IPS-NIHi11 (cell line): Measurements from ENCODE around the gene BCL6B.
"Not testable (repeated sequence)": the region's sequence is repeated elsewhere in the genome, so short reads cannot be mapped to it uniquely, and the experiment has no call there.

ENCODE experiments used
- DNase-seq: peaks from one replicate; pipeline ENCODE4 v3.0.0; 2012; ENCODE audit warnings: mixed read lengths, low spot score

Gene BCL6B

DNA sequence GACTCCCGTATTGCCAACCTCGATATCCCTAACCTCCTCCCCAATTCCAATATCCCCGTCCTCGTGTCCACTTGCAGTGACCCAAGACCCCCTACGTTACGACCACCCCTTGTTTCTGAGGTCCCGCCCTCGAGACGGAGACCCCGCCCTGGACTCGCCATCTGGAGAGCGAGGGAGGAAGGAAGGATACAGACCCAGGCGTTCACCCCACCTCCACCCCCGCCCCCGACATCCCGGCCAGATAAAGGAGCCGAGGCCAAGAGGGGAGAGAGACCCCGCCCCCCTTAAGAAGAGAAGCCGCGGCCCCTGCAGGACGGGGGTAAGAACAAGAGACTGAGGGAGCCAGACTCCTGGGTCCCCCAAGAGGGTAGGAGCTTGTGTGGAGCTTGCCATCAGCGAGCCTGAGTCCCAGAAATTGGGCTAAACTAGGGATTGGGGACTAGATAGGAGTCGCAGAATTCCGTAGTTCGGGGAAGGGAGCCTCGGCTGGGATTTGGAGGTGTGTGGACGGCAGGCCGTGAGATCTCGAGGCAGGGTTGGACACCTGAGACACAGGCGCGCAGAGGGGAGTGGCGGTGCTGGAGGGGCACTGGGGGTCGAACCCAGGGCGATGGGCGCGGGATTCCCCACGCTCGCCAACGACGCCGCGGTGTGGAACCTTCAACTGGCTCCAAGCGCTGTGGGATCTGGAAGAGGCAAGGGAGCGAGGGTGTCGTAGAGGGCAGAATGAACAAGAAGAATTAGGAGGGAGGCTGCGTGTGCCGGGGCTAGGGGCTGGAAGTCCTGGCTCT, at the start of gene BCL6B:
Gene BCL6B, plus strand, starts transcription at position 270 of the 791 bp plus-strand sequence. CDS start 622 bp downstream, outside the sequence.
- DNase-seq = peak; percentile 43

DNA sequence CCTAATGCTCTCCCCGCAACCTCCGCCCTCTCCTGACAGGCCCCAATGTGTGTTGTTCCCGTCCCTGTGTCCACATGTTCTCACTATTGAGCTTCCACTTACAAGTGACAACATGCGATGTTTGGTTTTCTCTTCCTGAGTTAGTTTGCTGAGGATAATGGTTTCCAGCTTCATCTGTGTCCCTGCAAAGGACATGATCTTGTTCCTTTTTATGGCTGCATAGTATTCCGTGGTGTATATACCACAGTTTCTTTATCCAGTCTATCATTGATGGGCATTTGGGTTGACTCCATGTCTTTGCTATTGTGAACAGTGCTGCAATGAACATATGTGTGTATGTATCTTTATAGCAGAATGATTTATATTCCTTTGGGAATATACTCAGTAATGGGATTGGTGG, 43.4 kb upstream of the BCL6B start:
- DNase-seq = not testable (repeated sequence)

DNA sequence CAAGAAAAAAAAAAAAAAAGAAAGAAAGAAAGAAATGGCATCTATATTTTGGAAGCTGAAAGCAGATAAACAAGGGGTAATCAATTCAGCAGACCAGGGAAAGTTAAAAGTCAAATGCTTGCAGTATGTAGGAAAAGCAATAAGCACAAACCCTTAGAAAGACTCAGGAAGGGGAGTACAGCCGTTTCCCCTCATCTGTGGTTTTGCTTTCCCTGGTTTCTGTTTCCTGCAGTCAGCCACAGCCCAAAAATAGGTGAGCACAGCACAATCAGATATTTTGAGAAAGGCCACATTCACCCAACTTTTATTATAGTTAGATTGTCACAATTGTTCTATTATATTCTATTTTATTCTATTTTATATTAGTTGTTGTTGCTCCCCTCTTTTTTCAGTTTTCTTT, 41.4 kb upstream of the BCL6B start:
- no peak for DNase-seq

DNA sequence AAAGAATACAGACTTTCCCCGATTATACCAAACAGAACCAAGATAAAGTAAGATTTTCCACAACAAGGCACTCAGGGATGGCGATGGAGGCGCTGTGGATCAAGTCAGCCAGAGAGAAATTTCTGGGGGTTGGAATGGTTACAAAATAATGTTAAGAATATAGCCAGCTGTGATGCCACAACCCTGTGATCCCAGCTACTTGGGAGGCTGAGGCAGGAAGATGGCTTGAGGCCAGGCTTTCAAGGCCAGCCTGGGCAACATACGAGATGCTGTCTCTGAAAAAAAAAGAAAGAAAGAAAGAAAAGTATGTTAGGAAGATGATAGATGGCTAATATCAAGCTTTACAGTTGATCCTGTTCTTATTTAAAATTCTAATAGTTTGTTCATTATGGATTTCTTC, 37.6 kb upstream of the BCL6B start:
- no peak for DNase-seq

GRCh38 chr17:6986676-6987075, 36.2 kb upstream of the BCL6B start:
- no peak for DNase-seq

- no peak for DNase-seq
These were observed 33.1 kb upstream of the BCL6B start for GRCh38 chr17:6989779-6990178.

DNA sequence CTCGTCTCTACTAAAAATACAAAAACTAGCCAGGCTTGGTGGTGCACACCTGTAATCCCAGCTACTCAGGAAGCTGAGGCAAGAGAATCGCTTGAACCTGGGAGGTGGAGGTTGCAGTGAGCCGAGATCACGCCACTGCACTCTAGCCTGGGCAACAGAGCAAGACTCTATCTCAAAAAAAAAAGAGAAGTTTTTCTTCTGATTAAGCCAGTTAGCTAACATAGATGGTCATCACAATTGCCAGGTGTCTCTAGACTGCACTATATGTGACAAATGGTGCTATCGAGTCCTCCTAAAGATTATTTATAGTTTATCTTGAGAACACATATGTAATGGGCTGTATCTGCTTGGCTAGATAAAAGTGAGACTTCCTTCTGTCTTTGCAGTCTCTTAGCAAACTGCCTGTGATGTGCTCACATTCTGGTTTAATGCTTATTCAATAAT, 29.2 kb upstream of the BCL6B start:
- not testable (repeated sequence) for DNase-seq

- DNase-seq = no peak
These were observed 28.7 kb upstream of the BCL6B start for GRCh38 chr17:6994118-6994598.

- DNase-seq = no peak
These were observed 28.1 kb upstream of the BCL6B start for GRCh38 chr17:6994666-6995256.

DNA sequence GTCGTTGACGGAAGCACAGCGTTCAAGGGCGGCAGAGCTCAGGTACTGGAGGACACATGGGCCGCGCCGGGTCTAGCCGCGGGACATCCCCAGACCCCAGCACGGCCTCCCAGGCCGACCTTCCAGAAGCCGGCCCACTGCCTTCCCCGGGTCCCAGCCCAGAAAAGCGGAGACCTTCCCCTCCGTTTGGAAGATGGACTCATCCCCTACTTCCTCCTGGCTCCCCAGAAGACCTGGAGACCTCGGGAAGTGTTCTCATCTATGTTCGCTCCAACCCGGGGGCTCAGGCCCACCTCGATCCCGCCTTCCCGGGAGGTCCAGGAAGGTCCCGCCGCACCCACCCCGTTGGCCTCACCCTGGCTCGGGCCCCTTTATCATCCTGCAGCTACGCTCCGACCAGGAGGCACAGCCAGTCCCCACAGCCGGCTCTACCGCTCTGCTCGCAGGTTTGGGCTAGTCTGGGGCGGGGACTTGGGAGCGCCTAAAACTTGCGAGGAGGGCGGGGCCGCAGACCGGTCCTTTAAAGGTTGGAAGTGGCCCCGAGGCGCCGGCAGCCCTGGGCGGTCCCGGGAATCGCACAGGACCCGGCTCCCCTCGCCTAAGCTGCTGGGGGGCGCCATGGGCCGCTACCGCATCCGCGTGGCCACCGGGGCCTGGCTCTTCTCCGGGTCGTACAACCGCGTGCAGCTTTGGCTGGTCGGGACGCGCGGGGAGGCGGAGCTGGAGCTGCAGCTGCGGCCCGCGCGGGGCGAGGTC, 27.2 kb upstream of the BCL6B start, which contains the start of gene ALOX12:
Gene ALOX12, plus strand, starts transcription at position 550 of the 756 bp plus-strand sequence. Its CDS starts 69 bp downstream, at position 619.
- DNase-seq = peak; percentile 74

- peak; percentile 57 for DNase-seq
These were observed 26.4 kb upstream of the BCL6B start for GRCh38 chr17:6996256-6997011.

- DNase-seq = no peak
These were observed 25.7 kb upstream of the BCL6B start for GRCh38 chr17:6997171-6997570.

DNA sequence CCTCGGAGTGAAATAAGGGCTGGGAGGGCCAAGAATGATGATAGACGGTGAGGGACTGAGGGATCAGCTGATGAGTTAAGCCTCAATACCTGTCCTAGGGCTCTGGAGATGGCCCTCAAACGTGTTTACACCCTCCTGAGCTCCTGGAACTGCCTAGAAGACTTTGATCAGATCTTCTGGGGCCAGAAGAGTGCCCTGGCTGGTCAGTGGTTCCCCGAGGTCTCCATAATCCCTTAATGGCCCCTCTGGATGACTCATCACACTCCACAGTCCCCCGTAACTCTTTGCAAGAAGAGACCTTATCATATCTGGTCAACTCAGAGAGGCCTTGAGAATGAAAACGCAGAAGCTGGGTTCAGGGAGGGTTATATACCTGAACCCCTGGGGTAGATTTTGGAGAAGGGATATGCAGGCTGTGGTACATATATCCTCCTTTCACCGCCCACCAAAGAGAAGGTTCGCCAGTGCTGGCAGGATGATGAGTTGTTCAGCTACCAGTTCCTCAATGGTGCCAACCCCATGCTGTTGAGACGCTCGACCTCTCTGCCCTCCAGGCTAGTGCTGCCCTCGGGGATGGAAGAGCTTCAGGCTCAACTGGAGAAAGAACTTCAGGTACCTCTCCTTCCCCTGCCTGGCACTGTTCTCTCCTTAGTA, 23.9 kb upstream of the BCL6B start:
- DNase-seq = no peak

DNA sequence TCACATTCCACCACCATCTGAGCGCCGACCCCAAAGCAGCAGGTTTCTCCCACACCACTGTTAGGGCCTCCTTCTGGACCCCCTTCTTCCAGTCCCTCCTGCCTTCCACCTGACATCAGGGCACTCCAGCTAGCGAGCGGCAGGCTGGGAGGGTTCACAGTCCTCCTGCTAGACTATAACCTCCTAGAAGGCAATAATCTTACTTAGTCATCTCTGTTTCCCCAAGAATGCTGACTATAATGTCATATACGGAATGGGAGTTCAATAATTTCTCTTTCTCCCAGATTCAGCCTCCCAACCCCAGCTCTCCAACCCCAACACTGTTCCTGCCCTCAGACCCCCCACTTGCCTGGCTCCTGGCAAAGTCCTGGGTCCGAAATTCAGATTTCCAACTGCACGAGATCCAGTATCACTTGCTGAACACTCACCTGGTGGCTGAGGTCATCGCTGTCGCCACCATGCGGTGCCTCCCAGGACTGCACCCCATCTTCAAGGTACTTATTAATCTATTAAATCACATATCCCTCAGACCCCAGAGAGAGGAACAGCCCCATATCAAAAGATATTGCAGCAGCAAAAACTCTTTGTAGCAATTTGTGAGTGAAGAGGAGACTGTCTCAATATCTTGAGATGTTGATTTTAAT, 21.4 kb upstream of the BCL6B start:
- DNase-seq = peak; percentile 62

- DNase-seq = no peak
These were observed 20.4 kb upstream of the BCL6B start for GRCh38 chr17:7002288-7003047.

GRCh38 chr17:7003745-7004144, 19.1 kb upstream of the BCL6B start:
- no peak for DNase-seq

- peak; percentile 75 for DNase-seq
These were observed 18.2 kb upstream of the BCL6B start for GRCh38 chr17:7004398-7005253.

DNA sequence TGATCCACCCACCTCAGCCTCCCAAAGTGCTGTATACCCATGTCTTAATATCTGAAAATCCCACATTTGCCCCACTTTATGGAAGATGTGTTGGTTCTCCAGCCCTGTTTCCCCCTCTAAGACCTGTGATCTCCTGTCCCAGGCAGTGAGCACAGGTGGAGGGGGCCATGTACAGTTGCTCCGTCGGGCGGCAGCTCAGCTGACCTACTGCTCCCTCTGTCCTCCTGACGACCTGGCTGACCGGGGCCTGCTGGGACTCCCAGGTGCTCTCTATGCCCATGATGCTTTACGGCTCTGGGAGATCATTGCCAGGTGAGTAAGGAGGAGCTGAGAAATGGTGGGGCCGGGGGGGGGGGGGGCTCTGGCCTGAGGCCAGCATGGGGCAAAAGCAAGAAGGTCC, 17.1 kb upstream of the BCL6B start:
- DNase-seq = no peak

DNA sequence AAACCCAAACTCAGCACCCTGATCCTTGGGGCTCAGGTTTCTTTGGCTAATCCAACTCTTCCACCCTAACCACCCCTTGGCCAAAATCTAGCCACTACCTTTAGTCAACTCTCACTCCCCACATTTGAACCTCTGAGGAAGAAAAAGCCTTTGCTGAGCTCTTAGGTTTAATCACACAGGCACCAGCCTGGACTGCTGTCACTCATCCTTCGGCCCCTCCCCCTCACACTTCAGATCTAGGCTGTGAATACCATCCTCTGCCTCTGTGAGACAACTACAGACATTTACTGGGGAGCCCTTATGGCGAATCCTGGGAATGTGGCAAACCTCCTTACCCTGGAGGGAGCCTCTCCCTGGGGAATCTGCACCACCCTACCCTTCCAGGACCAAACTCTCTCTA, 15.7 kb upstream of the BCL6B start:
- no peak for DNase-seq
